Esophagus mucosa (tissue), 1 donor: ENCODE results near the gene GFRA1. TPM values are rescaled to one million over a fixed set of nuclear protein-coding genes. Genes with fewer than 3 reads are reported as not detected.

Experiments
- ATAC-seq: fragments of 200-7000 bp; cut with Tn5 transposase; one replicate; pipeline ENCODE4 v1.9.1; 2020
- total RNA-seq: library from RNA; stranded (reverse); gene quantifications from one replicate; pipeline ENCODE4 v1.2.4, GENCODE V29; 2023
- donor health status: DM: yes; HTN: yes; CAD: no.

Gene GFRA1
- total RNA-seq, 1 donor from 2014 or later = 0.56 TPM

DNA sequence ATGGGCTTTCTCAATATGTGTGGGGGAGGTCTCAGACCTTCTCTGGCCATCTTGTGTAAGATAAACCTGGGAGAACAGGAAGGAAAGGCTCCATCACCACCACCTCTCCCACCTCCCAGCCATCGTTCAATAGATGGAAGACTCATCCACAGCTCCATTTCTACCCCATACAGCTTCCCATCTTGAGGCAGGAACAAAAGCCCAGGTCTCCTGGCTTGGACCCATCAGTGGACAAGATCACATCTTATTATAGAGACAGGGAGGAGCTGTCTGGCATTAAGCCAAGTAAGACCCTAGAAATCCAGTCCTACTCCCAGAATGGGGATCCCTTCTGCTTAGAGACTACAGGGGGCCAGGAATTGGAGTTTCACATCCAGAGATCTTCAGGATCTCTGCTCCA lies 150.3 kb downstream of the GFRA1 start:
- no peak for ATAC-seq

DNA sequence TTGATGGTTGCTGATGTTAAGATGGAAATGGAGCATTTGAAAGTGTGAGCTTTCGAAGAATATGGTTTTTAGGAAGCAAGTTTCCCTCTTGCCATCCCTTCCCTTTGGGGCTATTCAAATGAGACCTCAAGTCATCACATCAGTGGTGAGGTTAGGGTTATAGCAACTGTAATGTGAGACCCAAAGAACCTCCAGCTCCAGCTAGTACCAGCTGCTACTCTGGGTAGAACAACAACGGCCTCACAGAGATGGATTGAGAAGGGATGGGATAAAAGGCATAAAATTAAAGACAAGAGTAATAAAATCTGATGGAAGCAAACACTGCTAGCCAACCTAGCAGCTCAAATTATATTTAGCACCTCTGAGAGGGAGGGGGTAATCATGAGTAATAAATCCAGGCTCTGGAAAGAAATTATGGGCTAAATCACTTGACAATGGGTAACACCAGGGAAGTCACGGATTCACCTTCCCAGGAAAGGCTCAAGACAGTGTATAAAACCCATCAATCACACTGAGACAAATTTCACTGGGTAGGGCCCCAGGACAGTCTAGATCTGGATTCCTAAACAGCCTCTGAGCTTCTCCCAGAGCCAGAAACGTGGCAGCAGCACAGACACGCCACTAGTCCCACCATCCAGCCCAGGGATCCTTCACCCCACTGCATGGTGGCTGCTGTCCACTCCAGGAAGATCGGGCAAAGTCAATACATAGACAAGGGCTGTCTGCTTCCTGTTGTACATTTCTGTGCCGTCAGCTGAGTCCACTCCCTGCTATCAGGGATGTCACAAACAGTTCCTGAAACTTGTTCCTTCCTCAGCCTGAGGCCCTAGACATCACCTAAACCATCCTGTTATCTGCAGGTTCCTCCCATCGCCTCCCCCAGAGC lies 151.1 kb downstream of the GFRA1 start:
- ATAC-seq = no peak

DNA sequence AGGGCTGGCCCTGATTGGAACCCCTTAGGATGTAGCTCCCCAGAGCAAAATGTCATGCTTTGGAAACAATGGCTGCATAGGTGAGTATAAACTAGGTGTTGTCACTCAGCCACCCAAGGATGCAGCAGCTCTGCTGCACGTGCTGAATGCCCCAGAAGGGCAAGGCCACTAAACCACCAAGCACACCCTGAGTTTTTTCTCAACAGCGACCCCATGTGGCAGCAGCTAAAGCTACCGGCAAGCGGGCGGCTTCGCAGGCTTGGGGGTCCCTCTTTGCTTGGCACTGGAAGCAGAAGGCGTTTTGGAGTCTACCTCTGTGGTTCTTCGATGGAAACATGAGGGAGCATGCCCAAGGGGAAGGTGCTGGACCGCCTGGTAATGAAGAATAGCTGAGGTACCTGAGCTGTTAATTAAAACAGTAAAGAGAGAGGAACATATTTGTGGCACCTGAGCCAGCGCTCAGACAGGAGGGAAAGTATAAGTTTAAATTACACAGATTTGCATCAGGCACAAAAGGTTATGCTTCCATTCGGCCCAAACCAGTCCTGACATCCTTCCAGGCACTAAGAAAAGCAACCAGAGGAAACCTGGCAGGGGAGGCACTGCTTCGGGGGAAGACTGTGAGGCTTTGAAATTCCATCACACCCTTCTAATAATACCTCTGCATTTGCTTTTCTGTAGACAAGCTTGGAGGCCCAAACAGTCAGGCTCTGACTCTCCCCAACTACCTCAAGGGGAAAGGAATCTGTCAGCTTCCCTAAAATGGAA lies 152.1 kb downstream of the GFRA1 start:
- ATAC-seq = no peak

DNA sequence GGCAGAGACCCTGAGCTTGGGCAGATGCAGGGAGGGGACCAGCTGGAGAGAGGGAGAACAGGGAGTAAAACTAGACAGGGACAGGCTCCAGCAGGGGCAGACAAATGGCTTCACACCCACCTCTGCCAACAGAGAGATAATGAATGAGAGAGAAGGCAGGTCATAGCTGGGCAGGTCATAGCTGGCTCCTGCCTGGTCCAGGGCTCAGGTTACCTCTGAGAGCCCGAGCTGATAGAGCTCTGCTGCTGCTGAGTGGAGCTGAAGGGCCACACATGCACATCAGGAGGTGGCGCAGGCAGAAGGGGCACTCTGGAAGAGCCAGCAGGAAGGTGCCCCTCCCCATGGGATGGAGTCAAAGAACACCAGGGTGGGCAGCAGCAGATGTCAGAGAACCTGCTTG lies 154.2 kb downstream of the GFRA1 start:
- ATAC-seq = no peak

DNA sequence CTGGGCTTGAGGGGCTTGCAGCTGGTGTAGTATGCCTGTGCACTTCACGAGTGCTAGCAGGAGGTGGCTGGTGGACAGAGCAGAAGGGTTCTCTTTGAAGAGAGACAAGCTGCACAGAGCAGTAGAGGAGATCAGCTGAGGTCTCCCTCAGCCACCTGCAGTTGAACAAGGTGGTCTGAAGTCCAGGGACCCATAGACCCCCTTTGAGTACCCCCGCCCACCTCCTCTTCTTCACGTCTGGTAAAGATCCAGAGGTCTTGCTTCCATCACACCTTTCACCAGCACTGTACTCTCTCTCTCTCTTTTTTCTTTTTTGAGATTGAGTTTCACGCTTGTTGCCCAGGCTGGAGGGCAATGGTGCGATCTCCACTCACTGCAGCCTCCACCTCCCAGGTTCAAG lies 157.2 kb downstream of the GFRA1 start:
- ATAC-seq = no peak

DNA sequence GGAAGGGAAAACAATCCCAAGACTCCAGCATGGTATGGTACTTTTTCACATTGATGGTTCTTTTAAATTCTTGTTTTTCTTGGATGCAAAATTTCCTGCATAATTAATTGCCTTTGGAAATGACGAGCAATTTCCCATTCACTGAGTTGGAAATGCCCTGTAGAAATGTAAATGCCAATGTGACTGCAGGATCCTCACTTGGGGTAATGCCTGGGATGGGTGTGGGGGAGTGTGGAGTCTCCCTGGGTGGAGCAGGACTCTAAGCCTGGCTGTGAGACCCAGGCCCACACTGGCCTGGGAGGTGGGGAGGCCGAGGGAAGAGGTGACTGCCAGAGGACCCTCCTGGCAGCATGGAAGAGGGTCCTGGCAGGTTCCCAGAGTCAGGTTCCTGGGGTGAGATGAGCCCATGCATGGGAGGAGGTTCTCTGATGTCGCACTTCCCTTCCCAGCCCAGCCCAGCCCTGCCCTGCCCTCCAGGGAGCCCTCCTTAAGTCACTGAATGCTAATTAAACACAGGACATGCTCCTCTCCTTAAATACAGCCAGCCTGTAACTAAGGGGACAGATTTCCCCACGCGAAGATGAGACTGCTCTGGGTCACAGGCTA lies 157.9 kb downstream of the GFRA1 start:
- no peak for ATAC-seq

DNA sequence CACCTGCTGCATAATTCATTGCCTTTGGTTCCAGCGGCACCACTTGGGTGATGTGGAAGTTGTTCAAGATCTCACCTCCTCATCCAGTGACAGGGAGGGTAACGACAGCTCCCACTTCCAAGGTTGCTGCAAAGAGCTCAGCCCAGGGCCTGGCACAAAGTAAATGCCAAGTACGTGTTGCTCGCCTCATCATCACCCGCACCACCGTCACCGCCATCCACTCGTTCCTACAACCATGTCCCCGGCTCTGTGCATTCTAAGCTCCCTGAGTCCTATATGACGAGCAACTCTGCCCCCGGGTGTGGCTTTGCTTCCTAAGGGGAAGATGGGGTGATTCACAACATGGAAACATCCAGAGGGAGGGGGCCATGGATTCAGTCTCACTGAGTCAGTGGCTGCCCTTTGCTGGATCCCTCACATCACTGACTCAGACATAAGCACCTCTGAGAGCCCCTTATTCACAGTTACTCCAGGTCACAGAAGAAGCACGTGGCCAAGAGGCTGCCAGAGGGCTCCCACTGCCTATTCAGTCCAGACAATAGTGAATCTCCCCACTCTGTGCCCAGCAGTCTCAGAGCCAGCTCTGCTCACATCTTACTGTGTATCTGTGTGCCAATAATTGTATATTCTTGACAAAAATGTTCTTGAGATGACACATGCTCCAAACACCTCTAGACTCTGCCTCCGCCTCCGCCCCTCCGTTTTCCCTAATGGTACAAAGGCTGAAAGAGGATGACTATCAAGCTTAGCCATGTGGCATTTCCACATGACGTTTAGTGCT lies 159.1 kb downstream of the GFRA1 start:
- no peak for ATAC-seq

DNA sequence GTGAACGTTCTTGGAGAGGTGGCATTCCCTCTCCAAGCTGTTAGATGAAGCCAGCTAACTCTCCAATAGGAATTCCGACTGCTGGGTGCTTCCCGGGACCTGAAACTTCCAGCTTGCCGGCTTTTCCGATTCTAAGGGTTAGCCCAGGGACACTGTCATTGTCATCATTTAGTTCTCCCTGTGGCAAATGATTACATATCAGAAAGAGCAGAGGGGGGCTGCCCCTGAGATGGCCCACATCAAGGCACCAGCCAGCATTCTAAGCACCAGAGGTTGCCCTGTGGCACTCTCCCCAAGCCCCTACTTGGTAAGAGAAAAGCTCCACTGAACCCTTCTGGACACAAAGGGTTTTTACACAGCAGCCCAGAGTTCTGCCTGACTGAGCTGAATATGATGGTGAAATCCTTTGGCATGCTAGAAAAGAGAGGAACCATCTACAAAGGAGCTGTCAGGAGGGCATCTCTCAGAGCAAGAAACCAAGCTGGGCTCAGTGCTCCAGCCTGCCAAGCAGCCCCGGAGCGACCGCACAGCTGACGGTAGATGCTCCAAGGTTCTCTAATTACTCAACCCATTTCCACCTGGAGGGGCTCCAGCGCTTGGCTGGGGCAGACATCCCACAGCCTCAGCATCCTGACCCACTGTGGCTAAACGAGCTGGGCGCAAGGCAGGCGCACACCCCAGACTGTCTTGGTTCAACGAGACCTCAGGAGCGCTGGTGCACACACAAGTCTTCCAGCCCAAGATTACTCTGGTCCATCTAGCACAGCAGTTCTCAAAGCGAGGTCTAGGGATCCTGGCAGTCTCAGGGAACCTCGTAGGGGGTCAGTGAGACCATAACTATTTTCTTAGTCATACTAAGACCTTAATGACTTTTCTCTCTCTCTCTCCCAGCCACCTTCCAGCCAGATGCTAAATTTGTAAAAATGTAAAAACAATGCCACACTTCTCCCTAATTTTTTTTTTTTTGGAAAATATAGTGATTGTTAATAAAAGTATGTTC lies 160.5 kb downstream of the GFRA1 start:
- ATAC-seq = no peak

DNA sequence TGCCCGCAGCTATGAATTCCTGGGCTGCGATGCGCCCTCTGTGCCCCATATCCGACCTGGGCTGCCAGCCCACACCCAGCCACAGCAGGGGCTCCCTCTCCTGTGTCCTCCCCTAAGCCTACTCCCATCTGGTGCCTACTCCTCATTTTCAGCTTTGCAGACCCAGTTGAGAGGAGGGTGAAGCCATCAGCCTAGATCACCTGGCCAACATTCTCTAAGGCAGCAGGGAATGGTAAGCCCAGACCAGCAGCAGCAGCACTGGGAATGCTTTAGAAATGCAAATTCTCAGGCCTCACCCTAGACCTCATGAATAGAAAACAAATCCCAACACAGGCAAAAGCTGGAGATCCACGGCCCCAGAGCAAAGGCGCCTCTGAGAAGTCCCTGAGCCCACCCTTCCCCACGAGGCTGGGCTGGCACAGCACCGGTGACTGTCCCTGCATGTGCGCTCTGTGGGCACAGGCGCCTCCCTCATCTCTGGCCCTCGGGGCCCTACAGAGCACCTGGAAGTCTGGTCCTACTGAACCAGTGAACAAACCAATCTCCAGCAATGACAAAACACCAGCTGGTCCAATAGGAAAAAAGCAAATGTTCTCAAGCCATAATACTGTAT lies 161.4 kb downstream of the GFRA1 start:
- no peak for ATAC-seq

DNA sequence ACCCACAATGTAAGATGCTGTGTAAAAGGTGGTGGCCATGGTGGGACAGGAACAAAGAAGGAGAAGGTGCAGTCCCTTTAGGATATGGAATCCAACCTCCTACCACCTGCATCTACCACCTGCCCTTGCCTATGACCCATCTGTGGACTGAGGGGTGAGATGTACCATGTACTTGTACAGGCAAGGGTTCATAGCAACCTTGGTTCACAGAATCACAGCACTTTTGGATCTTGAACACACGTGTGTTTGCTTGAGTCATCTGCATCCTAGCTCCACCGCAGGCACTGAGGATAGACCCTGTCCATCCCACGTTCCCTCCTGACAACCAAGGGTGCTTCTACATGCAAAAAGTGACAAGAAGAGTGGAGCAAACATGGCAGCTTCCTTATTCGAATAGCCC lies 162.3 kb downstream of the GFRA1 start:
- ATAC-seq = no peak

DNA sequence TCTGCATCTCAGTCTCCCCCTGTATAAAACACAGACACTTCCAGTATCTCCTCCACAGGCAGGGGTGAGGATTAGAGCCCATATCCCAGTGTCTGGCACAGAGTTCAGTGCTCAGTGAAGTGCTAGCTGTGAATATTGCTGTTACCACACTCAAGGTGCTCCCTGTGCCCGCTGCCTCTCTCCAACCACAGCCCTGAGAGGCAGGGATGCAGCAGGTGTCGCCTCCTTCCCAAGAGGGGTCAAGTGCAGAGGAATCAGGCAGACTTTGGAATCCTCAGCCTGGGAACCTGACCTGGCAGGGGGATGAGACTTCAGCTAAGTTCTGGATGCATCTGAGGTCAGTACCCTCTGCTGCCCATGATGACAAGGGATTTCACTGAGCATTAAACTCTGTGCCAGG lies 163.1 kb downstream of the GFRA1 start:
- no peak for ATAC-seq

DNA sequence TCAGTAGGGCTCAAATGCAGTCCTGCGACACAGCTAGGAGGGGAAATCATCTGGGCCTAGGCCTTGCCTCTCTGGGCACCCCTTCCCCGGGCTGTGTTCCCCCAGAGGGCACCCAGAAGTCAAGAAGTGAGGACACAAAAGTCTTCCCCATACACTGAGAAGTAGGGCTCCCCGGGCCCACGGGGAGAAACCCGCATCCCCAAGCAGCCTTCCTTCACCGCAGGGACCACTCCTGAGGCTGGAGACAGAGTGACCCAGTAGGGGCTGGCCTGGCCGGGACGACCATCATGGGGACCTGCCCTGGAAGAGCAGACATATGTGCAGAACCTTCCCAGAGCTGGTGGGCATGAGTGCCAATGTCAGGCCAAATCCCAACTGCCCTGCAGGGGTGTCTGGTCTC lies 163.5 kb downstream of the GFRA1 start:
- ATAC-seq = no peak

DNA sequence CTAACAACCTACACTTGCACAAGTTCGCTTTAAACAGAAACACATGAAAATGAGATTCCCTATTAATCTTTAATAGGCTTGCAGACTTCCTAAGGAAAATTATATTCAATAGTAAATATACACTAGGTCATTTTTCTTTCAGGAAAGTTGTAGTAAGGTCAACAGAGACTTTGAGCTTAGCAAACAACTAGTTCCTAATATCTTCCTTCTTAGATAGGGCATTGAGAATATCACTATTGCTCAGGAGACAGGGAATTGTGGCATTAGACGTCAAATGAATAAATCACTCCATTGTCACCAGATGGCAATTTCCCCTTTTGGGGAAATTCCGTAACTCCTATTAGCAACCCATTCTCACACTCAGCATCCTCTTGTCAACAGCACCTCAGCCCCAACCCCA lies 164.9 kb downstream of the GFRA1 start:
- ATAC-seq = no peak

DNA sequence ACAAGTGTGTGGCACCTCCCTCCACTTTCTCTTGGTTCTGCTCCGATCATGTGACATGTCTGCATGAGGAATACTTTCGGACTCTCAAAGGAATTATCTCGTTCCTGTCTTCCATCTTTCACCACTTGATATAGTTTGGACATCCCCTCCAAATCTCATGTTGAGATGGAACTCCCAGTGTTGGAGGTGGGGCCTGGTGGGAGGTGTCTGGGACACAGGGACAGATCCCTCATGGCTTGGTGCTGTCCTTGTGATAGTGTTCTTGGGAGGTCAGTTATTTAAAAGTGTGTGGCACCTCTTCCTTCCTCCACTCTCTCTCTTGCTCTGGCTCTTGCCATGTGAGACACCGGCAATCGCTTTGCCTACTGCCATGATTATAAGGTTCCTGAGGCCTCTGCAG lies 166.4 kb downstream of the GFRA1 start:
- no peak for ATAC-seq

DNA sequence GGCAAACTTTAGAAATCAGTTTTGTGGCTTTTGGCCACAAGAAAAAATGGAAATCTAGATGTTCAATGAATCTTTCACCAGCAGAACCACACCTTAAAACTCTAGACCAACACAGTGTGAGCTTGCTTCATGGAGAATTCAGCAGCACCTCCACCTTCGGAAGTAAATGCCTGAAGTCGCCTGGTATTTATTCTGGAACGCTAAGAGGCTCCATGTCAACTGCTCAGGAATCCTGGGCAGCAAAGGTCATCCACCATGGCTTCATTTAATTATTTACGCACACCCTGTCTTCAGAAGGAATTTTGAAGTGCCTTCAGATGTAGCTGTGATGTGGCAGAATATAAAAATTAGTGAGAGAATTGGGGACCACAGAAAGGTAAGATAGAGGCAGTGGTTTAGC lies 167.7 kb downstream of the GFRA1 start:
- no peak for ATAC-seq

DNA sequence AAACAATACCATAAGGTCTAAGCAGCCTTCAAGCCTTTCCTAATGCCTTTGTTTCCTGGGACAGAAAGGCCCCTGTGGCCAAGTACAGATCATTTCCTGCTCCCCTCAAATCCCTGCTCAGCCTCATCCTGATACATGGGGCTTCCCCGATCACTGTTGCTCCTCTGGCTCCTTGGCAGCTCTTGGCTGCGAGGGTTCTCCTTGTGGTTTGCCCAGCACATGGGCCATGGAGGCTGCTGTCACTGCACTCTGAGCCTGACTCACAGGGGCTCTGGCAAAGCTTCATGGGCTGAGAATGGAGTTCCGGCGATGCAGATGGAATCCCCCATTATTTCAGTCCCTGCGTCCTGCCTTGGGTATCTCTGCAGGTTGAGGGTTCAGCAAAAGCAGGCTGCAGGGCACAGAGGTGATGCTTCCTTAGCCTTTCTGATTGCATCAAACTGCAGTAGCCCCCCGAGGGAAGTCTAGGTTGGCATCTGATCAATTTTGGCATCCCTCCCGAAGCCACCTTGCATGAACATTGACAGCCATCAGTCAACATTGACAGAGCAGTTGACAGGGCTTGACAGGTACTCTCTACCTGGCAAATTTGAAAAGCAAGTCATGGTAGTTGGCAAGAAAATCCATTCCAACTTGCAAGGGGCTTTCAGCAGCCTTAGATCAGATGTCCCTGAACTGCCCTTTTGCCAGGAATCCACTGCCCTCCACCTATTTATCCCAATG lies 168.6 kb downstream of the GFRA1 start:
- no peak for ATAC-seq

DNA sequence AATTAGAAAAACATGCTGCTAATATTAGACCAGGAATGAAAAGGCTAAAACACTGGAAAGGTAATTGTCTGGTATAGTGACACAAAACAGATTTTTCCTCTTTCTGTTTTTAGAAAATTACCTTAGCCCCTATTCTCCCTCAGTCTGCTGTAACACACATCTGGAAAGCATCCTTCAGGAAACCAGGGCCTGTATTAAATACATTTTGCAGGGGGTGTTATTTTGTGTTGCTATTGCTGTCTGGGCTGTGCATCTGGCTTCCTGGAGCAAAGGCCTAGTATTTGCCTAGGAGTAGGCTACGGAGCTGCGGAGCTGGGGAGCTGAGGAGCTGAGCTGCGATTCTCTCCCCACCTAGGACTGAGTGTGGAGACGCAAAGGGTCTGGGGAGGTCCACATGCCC lies 169.3 kb downstream of the GFRA1 start:
- no peak for ATAC-seq

DNA sequence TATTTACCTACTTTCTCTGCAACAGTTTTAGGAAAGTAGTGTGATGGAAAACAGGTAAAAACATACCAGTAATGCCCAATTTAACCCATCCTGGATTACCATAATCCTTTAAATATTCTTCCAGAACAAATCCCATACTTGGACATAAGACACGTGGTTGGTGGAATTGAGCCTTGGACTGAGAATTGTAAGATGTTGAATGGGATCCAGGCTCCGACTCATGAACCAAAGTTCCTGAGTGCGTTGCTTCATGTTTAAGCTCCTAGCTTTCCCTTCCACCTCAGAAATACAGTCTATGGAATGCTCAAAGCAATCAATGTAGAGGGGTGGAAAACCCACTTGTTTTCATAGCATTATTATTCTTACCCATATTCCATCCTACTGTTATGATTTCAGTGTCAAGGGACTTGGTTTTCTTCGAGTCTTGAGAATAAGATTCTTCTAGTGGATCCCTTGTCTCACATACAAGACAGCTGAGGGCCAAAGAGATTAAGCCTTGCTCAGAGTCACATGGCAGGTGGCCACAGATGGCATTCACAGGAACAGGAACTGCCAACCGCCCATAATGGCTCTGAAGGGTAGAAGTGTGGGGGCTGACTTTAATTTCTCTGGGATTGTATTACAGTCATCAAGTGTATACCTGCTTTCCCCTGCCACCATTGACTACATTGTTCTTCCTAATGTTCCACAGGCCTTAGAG lies 171.2 kb downstream of the GFRA1 start:
- ATAC-seq = no peak

DNA sequence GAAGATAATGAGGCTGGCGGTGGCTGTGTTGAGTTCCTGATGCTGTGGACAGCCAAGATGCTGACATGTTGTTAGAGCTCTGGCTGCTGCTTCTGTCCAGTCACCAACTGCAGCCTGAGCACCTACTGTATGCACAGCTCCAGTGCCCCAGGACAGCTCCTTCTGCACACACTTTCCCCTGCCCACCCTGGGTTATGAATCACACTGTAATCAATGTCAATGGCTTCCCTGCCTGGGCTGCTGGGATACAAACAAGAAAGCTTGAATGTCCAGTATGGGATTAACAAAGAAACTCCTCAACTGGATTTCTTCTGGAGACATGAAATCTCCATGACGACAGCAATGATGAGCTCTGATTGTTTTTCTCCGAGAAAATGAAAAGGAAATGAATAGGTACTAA lies 172.0 kb downstream of the GFRA1 start:
- ATAC-seq = no peak

DNA sequence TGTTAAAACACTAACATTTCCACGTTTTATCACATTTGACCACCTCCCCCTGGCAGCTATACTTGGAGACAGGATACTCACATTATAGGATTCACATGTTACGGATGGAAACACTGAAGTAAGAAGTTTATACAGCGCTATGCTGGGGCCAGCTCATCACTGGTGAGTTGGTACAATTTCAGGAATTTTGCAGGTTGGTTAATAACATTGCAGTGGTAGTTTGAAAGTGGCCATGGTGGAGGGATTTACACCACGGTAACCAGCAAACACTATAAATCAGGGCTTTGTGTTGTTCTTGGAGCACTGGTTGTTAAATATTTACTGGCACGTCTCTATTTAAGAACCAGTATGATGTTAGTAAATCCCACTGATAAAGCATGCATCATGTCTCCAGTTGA lies 174.0 kb downstream of the GFRA1 start:
- no peak for ATAC-seq
